GM21786 (cell line): ENCODE data around the gene CENPC.
A peak's percentile ranks its signal among the peaks of the same experiment; 100 is the strongest.
"Not testable (repeated sequence)": the region's sequence is repeated elsewhere in the genome, so short reads cannot be mapped to it uniquely, and the experiment has no call there.

Experiments
- ATAC-seq: cut with Tn5 transposase; IDR thresholded peaks from one replicate; pipeline ENCODE4 v1.9.1; 2021; ENCODE audit not compliant: unreplicated experiment

The CENPC gene

DNA sequence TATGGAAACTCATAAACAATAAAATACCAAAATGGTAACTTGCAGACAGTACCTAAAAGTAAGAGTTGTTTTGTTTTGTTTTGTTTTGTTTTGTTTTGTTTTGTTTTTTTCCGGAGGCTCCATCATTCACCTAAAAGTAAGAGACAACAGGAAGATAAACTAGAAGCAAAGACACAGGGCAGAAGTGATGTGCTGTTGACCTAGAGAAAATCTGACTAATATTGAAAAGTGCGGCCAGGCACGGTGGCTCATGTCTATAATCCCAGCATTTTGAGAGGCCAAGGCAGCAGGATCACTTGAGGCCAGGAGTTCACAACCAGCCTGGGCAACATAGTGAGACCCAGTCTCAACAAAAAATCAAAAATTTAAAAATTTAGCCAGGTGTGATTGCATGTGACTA is 5.6 kb upstream of the CENPC start:
- ATAC-seq = peak; percentile 48

GRCh38 chr4:67550451-67550850 is 5.1 kb upstream of the CENPC start:
- ATAC-seq = peak; percentile 37

- ATAC-seq = peak; percentile 29
These were observed 3.8 kb upstream of the CENPC start for GRCh38 chr4:67549123-67549522.

- no peak for ATAC-seq
These were observed 1.7 kb upstream of the CENPC start for GRCh38 chr4:67546971-67547370.

DNA sequence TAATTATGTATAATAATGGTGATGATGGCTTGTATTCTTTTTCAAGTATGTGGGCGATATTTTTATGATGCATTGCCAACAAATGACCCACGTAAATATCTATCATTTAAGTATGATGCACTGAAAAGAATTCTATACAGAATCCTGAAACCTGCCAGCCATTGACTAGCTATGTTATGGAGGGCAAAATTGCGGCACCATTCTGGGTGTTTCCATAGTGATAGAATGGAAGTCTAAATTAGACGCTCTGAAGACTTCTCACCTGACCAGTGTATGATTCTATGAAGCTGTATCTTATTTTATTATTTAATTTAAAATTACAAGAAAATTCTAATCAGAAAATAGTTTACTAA is 677 bp upstream of the CENPC start:
- no peak for ATAC-seq

GRCh38 chr4:67542076-67542475 is 3.2 kb downstream of the CENPC start:
- no peak for ATAC-seq

- ATAC-seq = no peak
These were observed 5.5 kb downstream of the CENPC start for GRCh38 chr4:67539830-67540229.

- ATAC-seq = no peak
These were observed 9.9 kb downstream of the CENPC start for GRCh38 chr4:67535280-67535840.

DNA sequence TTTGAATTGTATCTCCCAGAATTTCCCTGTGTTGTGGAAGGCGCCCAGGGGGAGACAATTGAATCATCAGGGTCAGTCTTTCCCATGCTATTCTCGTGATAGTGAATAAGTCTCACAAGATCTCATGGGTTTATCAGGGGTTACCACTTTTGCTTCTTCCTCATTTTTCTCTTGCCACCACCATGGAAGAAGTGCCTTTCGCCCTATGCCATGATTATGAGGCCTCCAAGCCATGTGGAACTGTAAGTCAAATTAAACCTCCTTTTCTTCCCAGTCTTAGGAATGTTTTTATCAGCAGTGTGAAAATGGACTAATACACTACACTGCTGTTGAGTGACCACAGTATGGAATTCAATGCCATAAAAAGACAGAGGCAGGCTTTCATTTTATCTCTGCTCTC is 12.2 kb downstream of the CENPC start:
- no peak for ATAC-seq

DNA sequence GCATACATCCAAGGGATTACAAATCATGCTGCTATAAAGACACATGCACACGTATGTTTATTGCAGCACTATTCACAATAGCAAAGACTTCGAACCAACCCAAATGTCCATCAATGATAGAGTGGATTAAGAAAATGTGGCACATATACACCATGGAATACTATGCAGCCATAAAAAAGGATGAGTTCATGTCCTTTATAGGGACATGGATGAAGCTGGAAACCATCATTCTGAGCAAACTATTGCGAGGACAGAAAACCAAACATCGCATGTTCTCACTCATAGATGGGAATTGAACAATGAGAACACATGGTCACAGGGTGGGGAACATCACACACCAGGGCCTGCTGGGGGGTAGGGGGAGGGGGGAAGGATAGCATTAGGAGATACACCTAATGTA is 12.9 kb downstream of the CENPC start:
- not testable (repeated sequence) for ATAC-seq

- ATAC-seq = no peak
These were observed 13.8 kb downstream of the CENPC start for GRCh38 chr4:67531379-67531962.

DNA sequence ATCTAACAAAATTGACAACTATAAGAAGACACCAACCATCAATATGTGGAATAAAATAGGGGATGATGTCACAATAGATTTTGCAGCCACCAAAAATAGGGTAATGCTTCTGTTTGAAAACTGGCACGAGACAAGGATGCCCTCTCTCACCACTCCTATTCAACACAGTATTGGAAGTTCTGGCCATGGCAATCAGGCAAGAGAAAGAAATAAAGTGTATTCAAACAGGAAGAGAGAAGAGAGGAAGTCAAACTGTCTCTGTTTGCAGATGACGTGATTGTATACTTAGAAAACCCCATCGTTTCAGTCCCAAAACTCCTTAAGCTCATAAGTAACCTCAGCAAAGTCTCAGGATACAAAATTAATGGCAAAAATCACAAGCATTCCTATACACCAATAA is 21.2 kb downstream of the CENPC start:
- not testable (repeated sequence) for ATAC-seq

- no peak for ATAC-seq
These were observed 22.2 kb downstream of the CENPC start for GRCh38 chr4:67522851-67523671.

DNA sequence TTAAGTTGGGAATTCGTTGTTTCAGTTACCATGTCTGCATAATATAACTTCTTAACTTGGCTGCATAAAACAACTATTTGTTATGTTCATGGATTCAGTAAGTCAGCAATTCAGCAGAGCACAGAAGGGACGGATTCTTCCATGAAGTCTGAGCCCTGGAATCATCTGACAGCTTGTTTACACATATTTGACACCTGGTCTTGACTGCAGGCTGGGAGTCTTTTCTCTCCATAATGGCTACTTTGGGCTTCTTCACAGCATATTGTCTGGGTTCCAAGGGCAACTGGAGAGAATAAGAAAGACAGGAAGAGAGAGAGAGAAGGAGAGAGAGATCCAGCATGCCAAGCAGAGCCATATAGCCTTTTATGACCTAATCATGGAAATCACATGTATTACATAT is 23.1 kb downstream of the CENPC start:
- ATAC-seq = no peak

DNA sequence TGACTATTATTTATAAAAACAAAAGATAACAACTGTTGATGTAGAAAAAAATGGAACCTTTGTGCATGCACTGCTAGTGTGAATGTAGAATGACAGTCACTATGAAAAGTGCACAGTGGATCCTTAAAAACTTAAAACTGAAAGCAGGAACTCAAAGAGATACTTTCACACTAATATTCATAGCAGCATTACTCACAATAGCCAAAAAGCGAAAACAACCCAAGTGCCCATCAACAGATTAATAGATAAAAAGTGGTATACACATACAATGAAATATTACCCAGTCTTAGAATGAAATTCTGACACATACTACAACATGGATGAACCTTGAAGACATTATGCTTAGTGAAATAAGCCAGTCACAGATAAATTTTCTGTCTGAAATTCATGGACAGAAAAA is 23.8 kb downstream of the CENPC start:
- ATAC-seq = peak; percentile 84

DNA sequence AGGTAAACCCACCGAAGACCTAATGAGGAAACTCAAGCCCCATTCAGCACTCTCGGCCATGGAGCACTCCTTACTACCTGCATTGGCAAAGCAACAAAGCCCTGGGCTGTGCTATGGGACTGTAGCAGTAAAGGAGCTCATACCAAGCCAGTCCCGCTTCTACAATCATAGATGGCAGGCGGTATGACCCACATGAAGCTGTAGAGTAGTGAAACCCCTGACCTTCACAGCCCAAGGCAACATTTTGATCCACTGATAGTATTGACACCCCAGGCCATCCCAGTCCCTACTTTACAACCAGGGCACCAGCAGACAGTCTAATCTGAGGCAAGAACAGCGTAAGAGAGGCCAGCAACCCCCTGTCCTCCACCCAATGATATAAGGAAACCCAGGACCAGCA is 25.2 kb downstream of the CENPC start:
- ATAC-seq = no peak

- ATAC-seq = no peak
These were observed 32.8 kb downstream of the CENPC start for GRCh38 chr4:67512501-67512900.

DNA sequence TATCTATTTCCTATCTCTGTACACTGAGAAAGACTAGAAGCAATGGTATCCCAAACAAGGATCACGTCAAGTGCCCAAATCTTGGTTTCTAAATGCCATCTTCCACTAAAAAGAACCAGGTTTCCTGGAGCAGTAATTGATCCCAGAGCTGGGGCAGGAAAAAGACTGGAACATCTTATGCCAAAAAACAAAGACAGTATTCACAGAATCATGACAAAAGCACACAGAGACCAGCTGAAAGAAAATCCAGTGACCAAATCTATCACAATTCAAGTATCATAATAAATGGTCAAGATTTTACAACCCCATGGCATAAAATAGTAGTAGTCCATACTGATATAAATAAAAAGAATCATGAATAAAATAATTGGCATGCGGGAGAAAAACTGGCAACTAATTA is 44.9 kb downstream of the CENPC start:
- ATAC-seq = no peak

- no peak for ATAC-seq
These were observed 45.5 kb downstream of the CENPC start for GRCh38 chr4:67499799-67500198.

DNA sequence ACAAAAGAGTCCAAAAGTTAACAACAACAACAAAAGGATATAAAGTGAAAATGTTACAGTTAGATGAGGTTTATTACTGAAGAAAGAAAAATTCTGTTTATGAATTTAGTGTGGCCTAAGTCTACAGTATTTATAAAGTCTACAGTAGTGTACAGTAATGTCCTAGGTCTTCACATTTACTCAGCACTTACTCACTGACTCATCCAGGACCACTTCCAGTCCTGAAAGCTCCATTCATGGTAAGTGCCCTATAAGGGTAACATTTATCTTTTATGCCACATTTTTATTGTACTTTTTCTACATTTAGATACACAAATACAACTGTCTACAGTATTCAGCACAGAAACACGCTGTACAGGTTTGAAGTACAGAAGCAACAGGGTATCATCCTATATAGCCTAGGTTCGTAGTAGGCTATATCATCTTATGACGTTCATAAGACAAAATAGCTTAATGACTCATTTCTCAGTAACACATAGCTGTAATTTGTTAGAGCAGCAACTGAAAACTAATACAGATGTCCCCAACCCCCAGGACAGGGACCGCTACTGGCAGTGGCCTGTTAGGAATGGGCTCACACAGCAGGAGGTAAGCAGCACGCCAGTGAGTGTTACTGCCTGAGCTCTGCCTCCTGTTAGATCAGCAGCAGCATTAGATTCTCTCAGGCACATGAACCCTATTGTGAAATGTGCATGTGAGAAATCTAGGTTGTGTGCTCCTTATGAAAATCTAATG is 61.3 kb downstream of the CENPC start:
- no peak for ATAC-seq

DNA sequence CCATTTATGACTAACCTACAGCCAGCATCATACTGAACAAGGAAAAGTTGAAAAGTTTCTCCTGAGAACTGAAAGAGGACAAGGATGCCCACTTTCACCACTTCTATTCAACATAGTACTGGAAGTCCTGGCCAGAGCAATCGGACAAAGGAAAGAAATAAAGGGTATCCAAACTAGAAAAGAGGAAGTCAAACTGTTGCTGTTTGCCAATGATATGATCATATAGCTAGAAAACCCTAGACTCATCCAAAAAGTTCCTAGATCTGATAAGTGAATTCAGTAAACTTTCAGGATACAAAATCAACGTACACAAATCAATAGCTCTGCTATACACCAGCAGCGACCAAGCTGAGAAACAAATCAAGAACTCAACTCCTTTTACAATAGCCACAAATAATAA is 64.5 kb downstream of the CENPC start:
- no peak for ATAC-seq

- ATAC-seq = no peak
These were observed 70.1 kb downstream of the CENPC start for GRCh38 chr4:67475155-67475554.
